Gastroesophageal sphincter (tissue), 4 donors: Measurements from ENCODE around the gene NSUN6. TPM values are rescaled to one million over a fixed set of nuclear protein-coding genes. Genes with fewer than 3 reads are reported as not detected.

Experiments used
- ATAC-seq: fragments of 150-250 bp; one replicate; pipeline ENCODE4 v1.9.1; 2016; ENCODE audit warnings: mild to moderate bottlenecking, moderate library complexity
- H3K27ac ChIP-seq, 4 donors: fragments of 200-600 bp; sonication (generic) in 3 of 4; 1 replicate in 3 of 4; 2 replicates in 1 of 4; pipeline ENCODE4 v1.5.1; 2016 to 2019
- H3K27me3 ChIP-seq: fragments of 200-600 bp; sonication (generic); one replicate; pipeline ENCODE4 v1.5.1; 2019
- H3K36me3 ChIP-seq, 2 donors: fragments of 200-600 bp; sonication (generic); one replicate each; pipeline ENCODE4 v1.5.1; 2019; ENCODE audit warnings: control low read depth in 1 of 2
- H3K4me1 ChIP-seq, 3 donors: fragments of 200-600 bp; sonication (generic); 1 replicate in 2 of 3; 2 replicates in 1 of 3; pipeline ENCODE4 v1.5.1; 2016 to 2019; ENCODE audit warnings: control low read depth in 2 of 3
- H3K4me3 ChIP-seq, 2 donors: fragments of 200-600 bp; sonication (generic); one replicate each; pipeline ENCODE4 v1.5.1; 2019; ENCODE audit warnings: mild to moderate bottlenecking in 1 of 2, moderate library complexity in 1 of 2
- H3K9me3 ChIP-seq, 3 donors: fragments of 200-600 bp; sonication (generic); one replicate each; pipeline ENCODE4 v1.5.1; 2017 to 2019; ENCODE audit warnings: control low read depth in 2 of 3
- EP300 ChIP-seq: sonication (generic); formaldehyde crosslinking; IDR thresholded peaks from one replicate; pipeline ENCODE4 v1.6.1; 2017; ENCODE audit warnings: antibody characterized with exemption, mild to moderate bottlenecking
- POLR2A ChIP-seq, 2 donors: fragments of 450-650 bp; IDR thresholded peaks; one replicate each; pipeline ENCODE4 v1.6.1; 2017; ENCODE audit warnings: antibody characterized with exemption in 2 of 2, mild to moderate bottlenecking in 2 of 2, moderate library complexity in 1 of 2
- POLR2AphosphoS5 ChIP-seq: sonication (generic); formaldehyde crosslinking; IDR thresholded peaks from one replicate; pipeline ENCODE4 v1.6.1; 2017; ENCODE audit warnings: antibody characterized with exemption
- WGBS, 2 donors: methylation state at CpG; one replicate each; pipeline ENCODE4 v1.1.5; 2018; ENCODE audit warnings: low coverage in 1 of 2; 5-methylcytosine and 5-hydroxymethylcytosine counted together
- total RNA-seq, 4 donors: library from RNA; depleted of rRNA; stranded (reverse); fragments of >200 nt; gene quantifications; one replicate each; pipeline ENCODE4 v1.1.0, GENCODE V29; 2016
- TF ChIP-seq, protein P1 (sequence below), 4 experiments: fragments of 200-600 bp in 2 of 4; fragments of 450-650 bp in 2 of 4; sonication (generic) in 1 of 4; IDR thresholded peaks; one replicate each; pipeline ENCODE4 v1.5.1; 2017 to 2019; ENCODE audit warnings: antibody characterized with exemption in 4 of 4, mild to moderate bottlenecking in 2 of 4, moderate library complexity in 2 of 4

NSUN6 gene
- total RNA-seq, 4 donors from 2014 or later: 5.9 to 16.7 (median 7.1) TPM

GRCh38 chr10:18545621-18546305, 105.6 kb downstream of the NSUN6 start:
- TF ChIP-seq POLR2A (IDR thresholded peaks at IDR 0.05) (no peak), POLR2AphosphoS5 (no peak), EP300 (no peak)
- TF ChIP-seq, protein P1, sequence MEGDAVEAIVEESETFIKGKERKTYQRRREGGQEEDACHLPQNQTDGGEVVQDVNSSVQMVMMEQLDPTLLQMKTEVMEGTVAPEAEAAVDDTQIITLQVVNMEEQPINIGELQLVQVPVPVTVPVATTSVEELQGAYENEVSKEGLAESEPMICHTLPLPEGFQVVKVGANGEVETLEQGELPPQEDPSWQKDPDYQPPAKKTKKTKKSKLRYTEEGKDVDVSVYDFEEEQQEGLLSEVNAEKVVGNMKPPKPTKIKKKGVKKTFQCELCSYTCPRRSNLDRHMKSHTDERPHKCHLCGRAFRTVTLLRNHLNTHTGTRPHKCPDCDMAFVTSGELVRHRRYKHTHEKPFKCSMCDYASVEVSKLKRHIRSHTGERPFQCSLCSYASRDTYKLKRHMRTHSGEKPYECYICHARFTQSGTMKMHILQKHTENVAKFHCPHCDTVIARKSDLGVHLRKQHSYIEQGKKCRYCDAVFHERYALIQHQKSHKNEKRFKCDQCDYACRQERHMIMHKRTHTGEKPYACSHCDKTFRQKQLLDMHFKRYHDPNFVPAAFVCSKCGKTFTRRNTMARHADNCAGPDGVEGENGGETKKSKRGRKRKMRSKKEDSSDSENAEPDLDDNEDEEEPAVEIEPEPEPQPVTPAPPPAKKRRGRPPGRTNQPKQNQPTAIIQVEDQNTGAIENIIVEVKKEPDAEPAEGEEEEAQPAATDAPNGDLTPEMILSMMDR (IDR thresholded peaks at IDR 0.05): no peak
- 54 to 77% methylated on average over 3 to 7 of the region's 7 CpGs for WGBS, 2 donors
- H3K27me3 ChIP-seq: no peaks in the 10 kb centered on the region
- peaks cover 0 to 18% of the 10 kb centered on the region in 2 donors for H3K36me3 ChIP-seq
- H3K9me3 ChIP-seq: no peaks in the 10 kb centered on the region
- ATAC-seq: no peak
- H3K27ac ChIP-seq: no peak overlapping the region
- no peak overlapping the region for H3K4me3 ChIP-seq
- peaks cover 0 to 26% (median 2%) of the 10 kb centered on the region in 3 donors for H3K4me1 ChIP-seq

GRCh38 chr10:18542832-18543231, 108.6 kb downstream of the NSUN6 start:
- no peak for ATAC-seq

DNA sequence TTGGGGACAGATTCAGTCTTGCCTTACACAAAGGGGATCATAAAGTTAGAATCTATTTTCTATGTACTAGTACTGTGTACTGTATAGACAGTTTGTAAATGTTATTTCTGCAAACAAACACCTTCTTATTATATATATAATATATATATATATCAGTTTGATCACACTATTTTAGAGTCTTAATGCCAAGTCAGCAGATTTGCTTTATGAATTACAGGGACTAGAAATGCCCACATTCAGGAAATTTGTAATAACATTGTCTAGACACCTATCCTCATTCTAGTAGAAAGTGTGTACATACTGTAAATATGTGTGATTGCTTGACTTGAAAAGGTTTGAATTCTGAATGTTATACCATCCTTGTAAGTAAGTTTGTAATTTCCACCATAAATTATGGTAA, 111.2 kb downstream of the NSUN6 start:
- TF ChIP-seq, protein P1 (IDR thresholded peaks at IDR 0.05): no peak
- TF ChIP-seq POLR2AphosphoS5 (no peak), EP300 (no peak), POLR2A (IDR thresholded peaks at IDR 0.05) (no peak)
- Histone ChIP-seq H3K36me3 (peaks cover 4 to 67% of the 10 kb centered on the region in 2 donors), H3K27me3 (no peaks in the 10 kb centered on the region), H3K4me3 (no peak overlapping the region), H3K4me1 (peaks cover 0 to 30% (median 2%) of the 10 kb centered on the region in 3 donors), H3K27ac (peak overlapping the region in 2 of 4 donors; percentile 24 to 36), H3K9me3 (no peaks in the 10 kb centered on the region)
- no peak for ATAC-seq

More at GRCh38 chr10:18542832-18543231, 108.6 kb downstream of the NSUN6 start:
- Histone ChIP-seq H3K9me3 (no peaks in the 10 kb centered on the region), H3K4me1 (peaks cover 0 to 26% (median 2%) of the 10 kb centered on the region in 3 donors), H3K27me3 (no peaks in the 10 kb centered on the region), H3K27ac (peak overlapping the region in 3 of 4 donors; percentile 38 to 53 (median 45)), H3K36me3 (peaks cover 4 to 42% of the 10 kb centered on the region in 2 donors), H3K4me3 (no peak overlapping the region)
- no peak for TF ChIP-seq POLR2A (IDR thresholded peaks at IDR 0.05)
- no peak for TF ChIP-seq EP300
- peak; percentile 43 for TF ChIP-seq POLR2AphosphoS5
- TF ChIP-seq, protein P1 (IDR thresholded peaks at IDR 0.05): no peak

DNA sequence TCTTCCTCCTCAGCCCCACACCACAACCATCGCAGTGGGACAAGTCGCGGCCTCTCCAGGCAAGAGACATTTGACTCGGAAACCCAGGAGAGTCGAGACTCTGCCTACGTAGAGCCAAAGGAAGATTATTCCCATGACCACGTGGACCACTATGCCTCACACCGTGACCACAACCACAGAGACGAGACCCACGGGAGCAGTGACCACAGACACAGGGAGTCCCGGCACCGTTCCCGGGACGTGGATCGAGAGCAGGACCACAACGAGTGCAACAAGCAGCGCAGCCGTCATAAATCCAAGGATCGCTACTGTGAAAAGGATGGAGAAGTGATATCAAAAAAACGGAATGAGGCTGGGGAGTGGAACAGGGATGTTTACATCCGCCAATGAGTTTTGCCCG, 112.1 kb downstream of the NSUN6 start:
- ATAC-seq: no peak
- Histone ChIP-seq H3K9me3 (no peaks in the 10 kb centered on the region), H3K27ac (no peak overlapping the region), H3K27me3 (no peaks in the 10 kb centered on the region), H3K4me1 (peaks cover 0 to 25% (median 2%) of the 10 kb centered on the region in 3 donors), H3K36me3 (peaks cover 4 to 75% of the 10 kb centered on the region in 2 donors), H3K4me3 (no peak overlapping the region)
- WGBS, 2 donors: 83 to 94% methylated on average over 1 to 12 of the region's 22 CpGs
- TF ChIP-seq, protein P1 (IDR thresholded peaks at IDR 0.05): no peak
- TF ChIP-seq EP300: no peak
- no peak for TF ChIP-seq POLR2AphosphoS5
- no peak for TF ChIP-seq POLR2A (IDR thresholded peaks at IDR 0.05)

DNA sequence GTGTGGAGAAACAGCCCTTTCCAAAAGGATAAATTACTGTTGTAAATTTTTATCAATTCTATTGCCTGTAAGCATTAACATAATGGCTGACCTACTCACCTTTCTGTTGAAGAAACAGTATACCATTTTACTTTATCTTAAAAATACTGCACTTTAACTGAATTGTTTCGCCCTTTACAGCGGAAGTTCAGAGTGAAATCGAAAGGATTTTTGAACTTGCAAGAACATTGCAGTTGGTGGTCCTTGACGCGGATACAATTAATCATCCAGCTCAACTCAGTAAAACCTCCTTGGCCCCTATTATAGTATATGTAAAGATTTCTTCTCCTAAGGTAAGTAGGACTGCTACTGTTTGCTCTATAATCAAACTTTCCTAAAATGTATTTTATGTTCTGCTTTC, 117.5 kb downstream of the NSUN6 start:
- H3K36me3 ChIP-seq: peaks cover 4 to 56% of the 10 kb centered on the region in 2 donors
- H3K4me3 ChIP-seq: no peak overlapping the region
- TF ChIP-seq POLR2A (IDR thresholded peaks at IDR 0.05): no peak
- no peak for TF ChIP-seq POLR2AphosphoS5
- TF ChIP-seq, protein P1 (IDR thresholded peaks at IDR 0.05): no peak
- no peak for TF ChIP-seq EP300
- H3K27ac ChIP-seq: peak overlapping the region in 3 of 4 donors; percentile 41 to 57 (median 51)
- peaks cover 0 to 50% (median 8%) of the 10 kb centered on the region in 3 donors for H3K4me1 ChIP-seq
- H3K9me3 ChIP-seq: no peaks in the 10 kb centered on the region
- H3K27me3 ChIP-seq: no peaks in the 10 kb centered on the region
- ATAC-seq: no peak
- WGBS, 2 donors: 42 to 71% methylated on average over 5 of the region's 5 CpGs
